Rectal smooth muscle tissue (tissue), 1 donor: Measurements from ENCODE around the gene CSNK2A2.

ENCODE experiments used
- H3K27ac ChIP-seq: one replicate; pipeline ENCODE4 v1.7.0; 2013; ENCODE audit warnings: low read depth, low read length, inconsistent platforms
- H3K27me3 ChIP-seq: one replicate; pipeline ENCODE4 v1.7.0; 2013; ENCODE audit warnings: low read length; ENCODE audit not compliant: control insufficient read depth, insufficient read depth
- H3K36me3 ChIP-seq: one replicate; pipeline ENCODE4 v1.7.0; 2013; ENCODE audit warnings: low read length; ENCODE audit not compliant: control insufficient read depth, insufficient read depth
- H3K4me1 ChIP-seq: one replicate; pipeline ENCODE4 v1.7.0; 2013; ENCODE audit warnings: low read length; ENCODE audit not compliant: control insufficient read depth, insufficient read depth
- H3K4me3 ChIP-seq: one replicate; pipeline ENCODE4 v1.7.0; 2013; ENCODE audit warnings: low read length
- H3K9ac ChIP-seq: one replicate; pipeline ENCODE4 v1.7.0; 2013; ENCODE audit warnings: low read length

Gene CSNK2A2

GRCh38 chr16:58126451-58126961 lies 71.4 kb downstream of the CSNK2A2 start:
- H3K9ac ChIP-seq = no peak overlapping the region

GRCh38 chr16:58125781-58126335 lies 72.0 kb downstream of the CSNK2A2 start:
- Histone ChIP-seq H3K4me1 (peaks cover 30% of the 10 kb centered on the region), H3K27ac (no peak overlapping the region), H3K4me3 (peak overlapping the region; percentile 37), H3K27me3 (no peaks in the 10 kb centered on the region), H3K36me3 (no peaks in the 10 kb centered on the region), H3K9ac (no peak overlapping the region)

More at GRCh38 chr16:58126451-58126961, 71.4 kb downstream of the CSNK2A2 start:
- Histone ChIP-seq H3K4me3 (peak overlapping the region; percentile 97), H3K27me3 (no peaks in the 10 kb centered on the region), H3K4me1 (peaks cover 24% of the 10 kb centered on the region), H3K27ac (peak overlapping the region; percentile 57), H3K36me3 (no peaks in the 10 kb centered on the region)

- H3K4me1 ChIP-seq = peaks cover 38% of the 10 kb centered on the region
Measured at GRCh38 chr16:58125041-58125440, 72.9 kb downstream of the CSNK2A2 start.

GRCh38 chr16:58124601-58124915 lies 73.3 kb downstream of the CSNK2A2 start:
- Histone ChIP-seq H3K4me3 (no peak overlapping the region), H3K27ac (no peak overlapping the region), H3K27me3 (no peaks in the 10 kb centered on the region), H3K36me3 (no peaks in the 10 kb centered on the region), H3K9ac (no peak overlapping the region), H3K4me1 (peaks cover 41% of the 10 kb centered on the region)

More at GRCh38 chr16:58125041-58125440, 72.9 kb downstream of the CSNK2A2 start:
- no peak overlapping the region for H3K9ac ChIP-seq
- no peaks in the 10 kb centered on the region for H3K27me3 ChIP-seq
- H3K4me3 ChIP-seq = no peak overlapping the region
- H3K36me3 ChIP-seq = no peaks in the 10 kb centered on the region
- H3K27ac ChIP-seq = no peak overlapping the region

GRCh38 chr16:58123896-58124600 lies 73.9 kb downstream of the CSNK2A2 start:
- Histone ChIP-seq H3K27me3 (no peaks in the 10 kb centered on the region), H3K27ac (no peak overlapping the region), H3K9ac (no peak overlapping the region), H3K4me3 (no peak overlapping the region), H3K4me1 (peaks cover 46% of the 10 kb centered on the region), H3K36me3 (no peaks in the 10 kb centered on the region)

- Histone ChIP-seq H3K9ac (no peak overlapping the region), H3K4me3 (no peak overlapping the region), H3K36me3 (no peaks in the 10 kb centered on the region), H3K27ac (no peak overlapping the region), H3K27me3 (no peaks in the 10 kb centered on the region), H3K4me1 (peaks cover 44% of the 10 kb centered on the region)
Measured at GRCh38 chr16:58121132-58121531, 76.8 kb downstream of the CSNK2A2 start.

DNA sequence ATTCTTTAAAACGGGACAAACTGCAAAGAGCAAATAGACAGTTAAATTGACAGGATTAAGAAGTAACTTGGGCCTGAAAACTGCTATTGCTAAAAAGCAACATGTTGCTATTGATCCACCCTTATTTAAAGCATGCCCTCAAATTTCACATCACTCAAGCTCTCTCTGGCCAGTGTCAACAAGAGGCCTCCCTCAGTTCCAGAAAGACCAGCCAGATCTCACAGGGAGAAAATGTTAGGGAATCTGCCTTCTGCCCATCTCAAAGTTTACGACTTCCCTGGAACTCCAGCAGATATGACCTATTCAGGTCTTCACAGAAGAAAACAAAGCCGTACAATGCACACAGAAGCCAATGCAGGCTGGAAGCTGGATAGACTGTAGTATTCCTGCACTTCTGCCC lies 77.7 kb downstream of the CSNK2A2 start:
- H3K4me1 ChIP-seq = peaks cover 39% of the 10 kb centered on the region
- H3K36me3 ChIP-seq = peaks cover 2% of the 10 kb centered on the region
- no peak overlapping the region for H3K9ac ChIP-seq
- H3K27me3 ChIP-seq = no peaks in the 10 kb centered on the region
- H3K27ac ChIP-seq = peak overlapping the region; percentile 28
- H3K4me3 ChIP-seq = no peak overlapping the region

GRCh38 chr16:58119509-58119845 lies 78.4 kb downstream of the CSNK2A2 start:
- Histone ChIP-seq H3K27ac (peak overlapping the region; percentile 49), H3K9ac (no peak overlapping the region), H3K27me3 (no peaks in the 10 kb centered on the region), H3K4me1 (peaks cover 39% of the 10 kb centered on the region), H3K4me3 (no peak overlapping the region), H3K36me3 (peaks cover 9% of the 10 kb centered on the region)

DNA sequence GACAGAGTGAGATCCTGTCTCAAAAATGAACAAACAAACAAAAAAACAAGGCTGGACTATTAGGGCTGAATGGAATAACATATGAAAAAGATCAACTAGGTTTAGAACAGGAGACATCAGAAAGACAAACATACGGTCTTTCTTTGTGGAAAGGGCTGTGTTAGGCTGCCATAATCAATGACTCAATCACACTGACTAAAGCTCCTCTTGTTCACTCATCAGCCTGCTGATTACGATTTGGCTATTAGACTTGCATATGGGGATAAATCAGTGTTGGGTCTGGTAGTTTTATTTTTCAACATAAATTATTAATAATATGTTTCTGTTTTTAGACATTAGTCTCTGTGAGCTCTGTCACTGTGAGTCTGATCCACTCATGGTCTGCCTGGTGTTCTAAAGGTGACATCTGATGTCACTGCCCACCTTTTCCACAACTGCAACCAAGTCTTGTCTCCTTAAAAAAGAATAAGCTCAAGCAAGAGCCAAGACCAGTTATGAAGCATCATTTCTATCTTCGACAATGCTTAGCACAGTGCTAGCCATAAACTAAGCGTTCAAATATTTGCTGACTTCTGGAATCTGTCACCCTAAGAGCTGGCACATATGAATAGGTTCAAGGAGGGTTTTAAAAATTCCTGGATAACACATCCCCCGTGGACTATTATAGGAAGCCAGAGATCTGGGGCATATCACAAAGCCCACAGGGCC lies 79.0 kb downstream of the CSNK2A2 start:
- Histone ChIP-seq H3K36me3 (peaks cover 9% of the 10 kb centered on the region), H3K4me3 (no peak overlapping the region), H3K27ac (peak overlapping the region; percentile 49), H3K4me1 (peaks cover 39% of the 10 kb centered on the region), H3K9ac (no peak overlapping the region), H3K27me3 (no peaks in the 10 kb centered on the region)

DNA sequence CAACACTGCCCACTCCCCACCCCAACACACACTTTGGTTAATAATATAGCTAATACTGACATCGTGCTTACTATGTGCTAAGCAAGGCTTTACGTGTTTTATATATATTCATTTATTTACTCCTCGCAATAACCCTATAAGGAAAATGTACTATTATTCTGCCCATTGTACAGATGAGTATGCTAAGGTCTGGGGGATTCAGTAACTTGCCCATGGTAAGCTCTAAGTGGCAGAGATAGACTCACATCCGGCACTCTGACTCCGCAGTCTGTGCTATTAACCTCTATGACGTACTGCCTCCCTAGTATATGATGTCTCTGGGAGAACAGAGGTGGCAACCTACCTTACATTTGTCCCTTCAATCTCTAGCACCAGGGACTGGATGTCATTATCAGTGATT lies 81.4 kb downstream of the CSNK2A2 start:
- no peak overlapping the region for H3K9ac ChIP-seq
- no peaks in the 10 kb centered on the region for H3K27me3 ChIP-seq
- peaks cover 36% of the 10 kb centered on the region for H3K4me1 ChIP-seq
- H3K27ac ChIP-seq = no peak overlapping the region
- H3K4me3 ChIP-seq = no peak overlapping the region
- peaks cover 9% of the 10 kb centered on the region for H3K36me3 ChIP-seq

DNA sequence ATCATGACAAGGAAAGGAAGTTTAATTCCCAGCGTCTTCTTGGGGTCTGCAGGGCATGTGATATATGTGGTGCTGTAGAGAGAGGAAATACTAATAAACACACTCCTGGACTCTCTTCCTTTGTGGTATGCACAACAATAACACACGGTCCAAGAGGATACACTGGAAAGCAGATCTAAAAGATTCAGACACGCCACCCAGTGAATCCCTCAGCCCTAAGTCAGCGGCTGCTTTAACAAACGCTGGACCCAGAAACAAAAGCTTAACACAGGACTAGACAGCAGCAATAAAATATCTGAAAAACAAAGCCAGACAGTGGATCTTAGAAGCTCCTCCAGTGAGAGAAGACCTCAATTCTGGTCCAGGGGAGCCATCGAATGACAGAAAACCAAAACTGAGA lies 81.8 kb downstream of the CSNK2A2 start:
- Histone ChIP-seq H3K9ac (no peak overlapping the region), H3K4me1 (peaks cover 32% of the 10 kb centered on the region), H3K27ac (no peak overlapping the region)

GRCh38 chr16:58114827-58115825 lies 82.8 kb downstream of the CSNK2A2 start:
- Histone ChIP-seq H3K4me1 (peaks cover 22% of the 10 kb centered on the region), H3K4me3 (no peak overlapping the region), H3K9ac (no peak overlapping the region), H3K27ac (no peak overlapping the region), H3K36me3 (peaks cover 9% of the 10 kb centered on the region), H3K27me3 (no peaks in the 10 kb centered on the region)

More for the DNA sequence above, 81.8 kb downstream of the CSNK2A2 start:
- H3K27me3 ChIP-seq = no peaks in the 10 kb centered on the region
- peaks cover 9% of the 10 kb centered on the region for H3K36me3 ChIP-seq
- no peak overlapping the region for H3K4me3 ChIP-seq
